Lung (tissue), 12 donors: ENCODE results near the gene CERK. TPM values are rescaled to one million over a fixed set of nuclear protein-coding genes. Genes with fewer than 3 reads are reported as not detected.

Source experiments
- ATAC-seq: fragments of 200-7000 bp; cut with Tn5 transposase; one replicate; pipeline ENCODE4 v1.9.1; 2020; ENCODE audit warnings: moderate number of reproducible peaks; ENCODE audit not compliant: insufficient read depth, low FRiP score
- DNase-seq, 3 donors: peaks; one replicate each; pipeline ENCODE4 v3.0.0-alpha.2; 2013 to 2017
- H3K27ac ChIP-seq, 2 donors: one replicate each; pipeline ENCODE4 v1.5.1; 2013; ENCODE audit warnings: mild to moderate bottlenecking in 2 of 2, moderate library complexity in 2 of 2, control low read depth in 1 of 2, inconsistent platforms in 1 of 2, low read depth in 1 of 2, low read length in 1 of 2
- H3K27me3 ChIP-seq, 3 donors: one replicate each; pipeline ENCODE4 v1.5.1; 2013; ENCODE audit warnings: low read length in 2 of 3; ENCODE audit not compliant: control insufficient read depth in 3 of 3, insufficient read depth in 3 of 3
- H3K36me3 ChIP-seq, 4 donors: one replicate each; pipeline ENCODE4 v1.5.1; 2013; ENCODE audit warnings: low read length in 4 of 4, mild to moderate bottlenecking in 1 of 4, moderate library complexity in 1 of 4; ENCODE audit not compliant: control insufficient read depth in 4 of 4, insufficient read depth in 4 of 4
- H3K4me1 ChIP-seq, 5 donors: one replicate each; pipeline ENCODE4 v1.5.1; 2013; ENCODE audit warnings: low read length in 5 of 5, mild to moderate bottlenecking in 2 of 5, moderate library complexity in 1 of 5; ENCODE audit not compliant: control insufficient read depth in 5 of 5, insufficient read depth in 5 of 5
- H3K4me3 ChIP-seq: one replicate; pipeline ENCODE4 v1.5.1; 2013; ENCODE audit warnings: mild to moderate bottlenecking, control low read depth, moderate library complexity
- H3K9ac ChIP-seq, 2 donors: one replicate each; pipeline ENCODE4 v1.5.1; 2013; ENCODE audit warnings: low read length in 2 of 2, control low read depth in 1 of 2; ENCODE audit not compliant: insufficient read depth in 1 of 2
- H3K9me3 ChIP-seq, 4 donors: one replicate each; pipeline ENCODE4 v1.5.1; 2013; ENCODE audit warnings: low read length in 3 of 4, mild to moderate bottlenecking in 1 of 4, moderate library complexity in 1 of 4; ENCODE audit not compliant: control insufficient read depth in 4 of 4, insufficient read depth in 3 of 4
- CTCF ChIP-seq: IDR thresholded peaks from 2 replicates; pipeline ENCODE4 v1.5.1; 2012; ENCODE audit warnings: mild to moderate bottlenecking; ENCODE audit errors: control extremely low read depth, extremely low read depth
- WGBS, 2 donors: extraction: QIAGEN DNeasy Blood & Tissue Kit; methylation state at CpG; one replicate each; pipeline ENCODE4 v1.1.7; 2013; 5-methylcytosine and 5-hydroxymethylcytosine counted together
- polyA plus RNA-seq, 2 donors: library from polyadenylated mRNA; stranded (reverse); fragments of 200-250 nt; gene quantifications; one replicate each; pipeline ENCODE4 v1.2.1, GENCODE V29; 2013
- total RNA-seq, 2 donors: library from RNA; depleted of rRNA in 1 of 2; stranded (reverse); fragments of >200 nt in 1 of 2; gene quantifications; one replicate each; pipeline ENCODE4 v1.2.1, GENCODE V29; 2014 to 2021
- donor health status: control.
- donor health status: control.
- donor health status: Bipolar disorder and iron deficiency.
- donor health status: healthy.
- donor health status: DM: yes; HTN: yes; CAD: no.

CERK gene
- total and polyA plus RNA-seq, 4 donors, result 12.1 to 36.2 (median 31.7) TPM

GRCh38 chr22:46726986-46727317 is 11.1 kb downstream of the CERK start:
- 88 to 97% methylated on average over 3 of the region's 3 CpGs for WGBS, 2 donors
- no peaks in the 10 kb centered on the region for H3K9me3 ChIP-seq

GRCh38 chr22:46726066-46726985 is 11.7 kb downstream of the CERK start:
- Histone ChIP-seq H3K9me3 (no peaks in the 10 kb centered on the region), H3K9ac (no peak overlapping the region), H3K27ac (no peak overlapping the region), H3K4me3 (no peak overlapping the region), H3K27me3 (no peaks in the 10 kb centered on the region), H3K36me3 (peaks cover 0 to 13% (median 7%) of the 10 kb centered on the region in 4 donors), H3K4me1 (peaks cover 0 to 13% (median 11%) of the 10 kb centered on the region in 5 donors)
- no peak for TF ChIP-seq CTCF
- 80 to 88% methylated on average over 38 of the region's 38 CpGs for WGBS, 2 donors
- ATAC-seq (no peak), DNase-seq (peak in 1 of 3 donors; percentile 20)

More at GRCh38 chr22:46726986-46727317, 11.1 kb downstream of the CERK start:
- DNase-seq (no peak), ATAC-seq (no peak)
- Histone ChIP-seq H3K27ac (no peak overlapping the region), H3K4me1 (peaks cover 0 to 15% (median 12%) of the 10 kb centered on the region in 5 donors), H3K9ac (no peak overlapping the region), H3K27me3 (no peaks in the 10 kb centered on the region), H3K36me3 (peaks cover 0 to 17% (median 9%) of the 10 kb centered on the region in 4 donors), H3K4me3 (no peak overlapping the region)
- TF ChIP-seq CTCF, result no peak

- ATAC-seq, result no peak
Observed at GRCh38 chr22:46725096-46725495, 13.0 kb downstream of the CERK start.

More at GRCh38 chr22:46725096-46725495, 13.0 kb downstream of the CERK start:
- Histone ChIP-seq H3K4me3 (no peak overlapping the region), H3K4me1 (peaks cover 0 to 7% (median 4%) of the 10 kb centered on the region in 5 donors), H3K36me3 (peaks cover under 1 to 12% (median 7%) of the 10 kb centered on the region in 4 donors), H3K9ac (no peak overlapping the region), H3K27me3 (no peaks in the 10 kb centered on the region), H3K9me3 (no peaks in the 10 kb centered on the region), H3K27ac (no peak overlapping the region)
- no peak for TF ChIP-seq CTCF
- WGBS, 2 donors, result 92 to 94% methylated on average over 18 of the region's 18 CpGs
- no peak for DNase-seq
